GM23338 (cell line): ENCODE results near the gene CACNA1C. TPM values are rescaled to one million over a fixed set of nuclear protein-coding genes. Genes with fewer than 3 reads are reported as not detected.

ENCODE experiments used
- ATAC-seq: fragments of 200-7000 bp; cut with Tn5 transposase; 3 replicates; pipeline ENCODE4 v1.9.1; 2020
- DNase-seq: peaks from one replicate; pipeline ENCODE4 v3.0.0-alpha.2; 2015; ENCODE audit warnings: low spot score
- H2AFZ ChIP-seq: fragments of 200-600 bp; sonication (generic); 2 replicates; pipeline ENCODE4 v1.8.0; 2016; ENCODE audit warnings: antibody characterized with exemption, mild to moderate bottlenecking, moderate library complexity
- H3F3A ChIP-seq: fragments of 200-600 bp; sonication (generic); replicated peaks from 2 replicates; pipeline ENCODE4 v1.8.0; 2017; ENCODE audit warnings: antibody characterized with exemption, mixed run types, low read depth
- H3K27ac ChIP-seq: fragments of 200-600 bp; sonication (generic); 2 replicates; pipeline ENCODE4 v1.6.1; 2016; ENCODE audit warnings: low read depth
- H3K27me3 ChIP-seq: fragments of 200-600 bp; sonication (generic); 2 replicates; pipeline ENCODE4 v1.8.0; 2016; ENCODE audit warnings: mild to moderate bottlenecking, mixed run types, moderate library complexity; ENCODE audit not compliant: insufficient read depth
- H3K36me3 ChIP-seq: fragments of 200-600 bp; sonication (generic); 2 replicates; pipeline ENCODE4 v1.8.0; 2016; ENCODE audit warnings: mild to moderate bottlenecking; ENCODE audit not compliant: insufficient read depth
- H3K4me1 ChIP-seq: fragments of 200-600 bp; sonication (generic); 2 replicates; pipeline ENCODE4 v1.8.0; 2016; ENCODE audit warnings: mild to moderate bottlenecking, moderate library complexity; ENCODE audit not compliant: insufficient read depth
- H3K4me2 ChIP-seq: fragments of 200-600 bp; sonication (generic); 2 replicates; pipeline ENCODE4 v1.7.1; 2017; ENCODE audit warnings: mixed run types
- H3K4me3 ChIP-seq: fragments of 200-600 bp; sonication (generic); 2 replicates; pipeline ENCODE4 v1.6.1; 2016; ENCODE audit warnings: mixed run types
- H3K79me2 ChIP-seq: fragments of 200-600 bp; sonication (generic); replicated peaks from 2 replicates; pipeline ENCODE4 v1.8.0; 2017; ENCODE audit warnings: mild to moderate bottlenecking; ENCODE audit not compliant: insufficient read depth
- H3K9me2 ChIP-seq: fragments of 200-600 bp; sonication (generic); 2 replicates; pipeline ENCODE4 v1.8.0; 2017; ENCODE audit not compliant: insufficient read depth
- H4K20me1 ChIP-seq: fragments of 200-600 bp; sonication (generic); replicated peaks from 2 replicates; pipeline ENCODE4 v1.8.0; 2017; ENCODE audit warnings: mild to moderate bottlenecking; ENCODE audit not compliant: insufficient read depth
- H3K27ac Mint-ChIP-seq: 2 replicates; pipeline ENCODE4 v1.8.0; 2020; ENCODE audit warnings: inconsistent platforms, mild to moderate bottlenecking, moderate library complexity, mixed read lengths
- H3K27me3 Mint-ChIP-seq: 3 replicates; pipeline ENCODE4 v1.8.0; 2022; ENCODE audit warnings: low read depth, mild to moderate bottlenecking, moderate library complexity, mixed read lengths, inconsistent platforms; ENCODE audit not compliant: insufficient read depth, poor library complexity
- H3K36me3 Mint-ChIP-seq: 3 replicates; pipeline ENCODE4 v1.8.0; 2021; ENCODE audit warnings: low read depth, mild to moderate bottlenecking, inconsistent platforms, moderate library complexity, mixed read lengths
- H3K4me1 Mint-ChIP-seq: 3 replicates; pipeline ENCODE4 v1.8.0; 2020; ENCODE audit warnings: mild to moderate bottlenecking, inconsistent platforms, mixed read lengths
- H3K4me3 Mint-ChIP-seq: 3 replicates; pipeline ENCODE4 v1.8.0; 2021; ENCODE audit warnings: moderate library complexity, mild to moderate bottlenecking, inconsistent platforms, mixed read lengths
- H3K9me3 Mint-ChIP-seq: 3 replicates; pipeline ENCODE4 v1.8.0; 2020; ENCODE audit warnings: moderate library complexity, mild to moderate bottlenecking, inconsistent platforms, mixed read lengths
- CREB1 ChIP-seq: fragments of 250-450 bp; sonication (Bioruptor Pico); IDR thresholded peaks from 2 replicates; pipeline ENCODE4 v1.5.0; 2020; ENCODE audit warnings: low read depth, mild to moderate bottlenecking, moderate library complexity
- EZH2 ChIP-seq: fragments of 200-600 bp; sonication (generic); IDR thresholded peaks from one replicate; pipeline ENCODE4 v1.8.0; 2017; ENCODE audit warnings: antibody characterized with exemption, mild to moderate bottlenecking, low read depth; ENCODE audit not compliant: unreplicated experiment
- EZH2phosphoT487 ChIP-seq: fragments of 200-600 bp; sonication (generic); IDR thresholded peaks from one replicate; pipeline ENCODE4 v1.8.1; 2018; ENCODE audit warnings: antibody characterized with exemption; ENCODE audit not compliant: unreplicated experiment
- JUNB ChIP-seq: IDR thresholded peaks from one replicate; pipeline ENCODE4 v1.6.1; 2016; ENCODE audit warnings: antibody characterized with exemption; ENCODE audit not compliant: unreplicated experiment
- NANOG ChIP-seq: IDR thresholded peaks from 2 replicates; pipeline ENCODE4 v1.6.1; 2016; ENCODE audit warnings: antibody characterized with exemption, borderline replicate concordance
- POLR2AphosphoS5 ChIP-seq: IDR thresholded peaks from 2 replicates; pipeline ENCODE4 v1.6.1; 2016; ENCODE audit warnings: antibody characterized with exemption, low read depth
- STAT1 ChIP-seq: IDR thresholded peaks from one replicate; pipeline ENCODE4 v1.6.1; 2016; ENCODE audit warnings: antibody characterized with exemption; ENCODE audit not compliant: unreplicated experiment
- ZNF114 ChIP-seq: fragments of 250-450 bp; sonication (Bioruptor Pico); IDR thresholded peaks from 2 replicates; pipeline ENCODE4 v1.5.0; 2020; ENCODE audit warnings: mild to moderate bottlenecking, moderate library complexity
- ZNF331 ChIP-seq: fragments of 250-450 bp; sonication (Bioruptor Pico); IDR thresholded peaks from 2 replicates; pipeline ENCODE4 v1.5.0; 2020; ENCODE audit warnings: low read depth, mild to moderate bottlenecking, moderate library complexity
- polyA plus RNA-seq: library from polyadenylated mRNA; unstranded; fragments of >200 nt; fragmentation: Nextera tagmentation; extraction: Ambion mirVana; gene quantifications from 2 replicates; pipeline ENCODE4 v1.2.1, GENCODE V29; 2016
- total RNA-seq: library from RNA; depleted of rRNA; stranded (reverse); fragments of >200 nt; shearing (Covaris generic); gene quantifications from 2 replicates; pipeline ENCODE4 v1.2.3, GENCODE V29; 2014
- TF ChIP-seq, protein P1 (sequence below), 2 experiments: fragments of 200-600 bp in 1 of 2; sonication (generic) in 1 of 2; conservative IDR thresholded peaks; 2 replicates each; pipeline versions ENCODE4 v1.5.1 to v1.6.1; 2016 to 2017; ENCODE audit warnings: antibody characterized with exemption in 2 of 2, low read depth in 2 of 2, mild to moderate bottlenecking in 2 of 2, moderate library complexity in 1 of 2
- TF ChIP-seq, protein P2 (sequence below): IDR thresholded peaks from 2 replicates; pipeline ENCODE4 v1.6.1; 2016; ENCODE audit warnings: antibody characterized with exemption
- TF ChIP-seq, protein P3 (sequence below): fragments of 250-450 bp; sonication (Bioruptor Pico); IDR thresholded peaks from 2 replicates; pipeline ENCODE4 v1.5.0; 2020; ENCODE audit warnings: mild to moderate bottlenecking, moderate library complexity
- TF ChIP-seq, protein P4 (sequence below): IDR thresholded peaks from one replicate; pipeline ENCODE4 v1.6.1; 2018; ENCODE audit warnings: antibody characterized with exemption; ENCODE audit not compliant: unreplicated experiment

CACNA1C gene
- total and polyA plus RNA-seq, 2 experiments from 2014 or later: 0.78 to 2.1 TPM

DNA sequence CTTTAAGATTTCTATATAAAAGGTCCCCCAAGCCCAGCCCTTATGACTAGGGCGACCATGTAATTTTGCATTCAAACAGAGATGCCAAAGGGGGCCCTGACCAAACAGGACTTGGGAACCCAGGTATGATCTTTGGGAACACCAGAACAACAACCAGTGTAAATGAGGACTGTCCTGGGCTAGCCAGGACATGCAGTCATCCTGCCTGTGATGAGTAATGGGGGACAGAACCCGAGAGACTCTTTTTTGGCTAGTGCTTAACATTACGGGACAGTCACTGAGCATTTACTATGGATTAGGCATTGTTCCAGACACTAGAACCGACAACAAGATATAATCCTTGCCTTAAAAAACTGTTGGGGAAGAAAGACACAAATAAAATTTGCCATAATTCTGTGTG is 337.3 kb downstream of the CACNA1C start:
- Histone ChIP-seq H3K9me2 (0 out of 2 replicates have a peak, but pooled peaks cover 3% of the 10 kb centered on the region), H3F3A (no peaks in the 10 kb centered on the region), H3K4me3 (no peak overlapping the region), H3K4me1 (no peaks in the 10 kb centered on the region), H3K36me3 (no peaks in the 10 kb centered on the region), H3K79me2 (no peaks in the 10 kb centered on the region), H3K27me3 (no peaks in the 10 kb centered on the region), H3K27ac (no peak overlapping the region), H4K20me1 (no peaks in the 10 kb centered on the region), H3K4me2 (no peak overlapping the region), H2AFZ (no peak overlapping the region)
- no peak overlapping the region; the same call in 2 of the 3 replicates for H3K4me3 Mint-ChIP-seq
- ATAC-seq: no peak
- H3K27me3 Mint-ChIP-seq: peaks cover under 1% of the 10 kb centered on the region
- DNase-seq: no peak
- no peaks in the 10 kb centered on the region; the same call in 2 of the 3 replicates for H3K36me3 Mint-ChIP-seq
- H3K9me3 Mint-ChIP-seq: no peaks in the 10 kb centered on the region
- no peaks in the 10 kb centered on the region for H3K4me1 Mint-ChIP-seq
- no peak for TF ChIP-seq ZNF331 (CRISPR knock-in tag)
- TF ChIP-seq, protein P1, sequence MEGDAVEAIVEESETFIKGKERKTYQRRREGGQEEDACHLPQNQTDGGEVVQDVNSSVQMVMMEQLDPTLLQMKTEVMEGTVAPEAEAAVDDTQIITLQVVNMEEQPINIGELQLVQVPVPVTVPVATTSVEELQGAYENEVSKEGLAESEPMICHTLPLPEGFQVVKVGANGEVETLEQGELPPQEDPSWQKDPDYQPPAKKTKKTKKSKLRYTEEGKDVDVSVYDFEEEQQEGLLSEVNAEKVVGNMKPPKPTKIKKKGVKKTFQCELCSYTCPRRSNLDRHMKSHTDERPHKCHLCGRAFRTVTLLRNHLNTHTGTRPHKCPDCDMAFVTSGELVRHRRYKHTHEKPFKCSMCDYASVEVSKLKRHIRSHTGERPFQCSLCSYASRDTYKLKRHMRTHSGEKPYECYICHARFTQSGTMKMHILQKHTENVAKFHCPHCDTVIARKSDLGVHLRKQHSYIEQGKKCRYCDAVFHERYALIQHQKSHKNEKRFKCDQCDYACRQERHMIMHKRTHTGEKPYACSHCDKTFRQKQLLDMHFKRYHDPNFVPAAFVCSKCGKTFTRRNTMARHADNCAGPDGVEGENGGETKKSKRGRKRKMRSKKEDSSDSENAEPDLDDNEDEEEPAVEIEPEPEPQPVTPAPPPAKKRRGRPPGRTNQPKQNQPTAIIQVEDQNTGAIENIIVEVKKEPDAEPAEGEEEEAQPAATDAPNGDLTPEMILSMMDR (conservative IDR thresholded peaks at IDR 0.05; ENCODE audit: low read depth in 2 of 2): no peak
- TF ChIP-seq CREB1 (CRISPR knock-in tag): no peak
- TF ChIP-seq, protein P2, sequence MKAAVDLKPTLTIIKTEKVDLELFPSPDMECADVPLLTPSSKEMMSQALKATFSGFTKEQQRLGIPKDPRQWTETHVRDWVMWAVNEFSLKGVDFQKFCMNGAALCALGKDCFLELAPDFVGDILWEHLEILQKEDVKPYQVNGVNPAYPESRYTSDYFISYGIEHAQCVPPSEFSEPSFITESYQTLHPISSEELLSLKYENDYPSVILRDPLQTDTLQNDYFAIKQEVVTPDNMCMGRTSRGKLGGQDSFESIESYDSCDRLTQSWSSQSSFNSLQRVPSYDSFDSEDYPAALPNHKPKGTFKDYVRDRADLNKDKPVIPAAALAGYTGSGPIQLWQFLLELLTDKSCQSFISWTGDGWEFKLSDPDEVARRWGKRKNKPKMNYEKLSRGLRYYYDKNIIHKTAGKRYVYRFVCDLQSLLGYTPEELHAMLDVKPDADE: no peak
- no peak for TF ChIP-seq NANOG
- TF ChIP-seq, protein P3, sequence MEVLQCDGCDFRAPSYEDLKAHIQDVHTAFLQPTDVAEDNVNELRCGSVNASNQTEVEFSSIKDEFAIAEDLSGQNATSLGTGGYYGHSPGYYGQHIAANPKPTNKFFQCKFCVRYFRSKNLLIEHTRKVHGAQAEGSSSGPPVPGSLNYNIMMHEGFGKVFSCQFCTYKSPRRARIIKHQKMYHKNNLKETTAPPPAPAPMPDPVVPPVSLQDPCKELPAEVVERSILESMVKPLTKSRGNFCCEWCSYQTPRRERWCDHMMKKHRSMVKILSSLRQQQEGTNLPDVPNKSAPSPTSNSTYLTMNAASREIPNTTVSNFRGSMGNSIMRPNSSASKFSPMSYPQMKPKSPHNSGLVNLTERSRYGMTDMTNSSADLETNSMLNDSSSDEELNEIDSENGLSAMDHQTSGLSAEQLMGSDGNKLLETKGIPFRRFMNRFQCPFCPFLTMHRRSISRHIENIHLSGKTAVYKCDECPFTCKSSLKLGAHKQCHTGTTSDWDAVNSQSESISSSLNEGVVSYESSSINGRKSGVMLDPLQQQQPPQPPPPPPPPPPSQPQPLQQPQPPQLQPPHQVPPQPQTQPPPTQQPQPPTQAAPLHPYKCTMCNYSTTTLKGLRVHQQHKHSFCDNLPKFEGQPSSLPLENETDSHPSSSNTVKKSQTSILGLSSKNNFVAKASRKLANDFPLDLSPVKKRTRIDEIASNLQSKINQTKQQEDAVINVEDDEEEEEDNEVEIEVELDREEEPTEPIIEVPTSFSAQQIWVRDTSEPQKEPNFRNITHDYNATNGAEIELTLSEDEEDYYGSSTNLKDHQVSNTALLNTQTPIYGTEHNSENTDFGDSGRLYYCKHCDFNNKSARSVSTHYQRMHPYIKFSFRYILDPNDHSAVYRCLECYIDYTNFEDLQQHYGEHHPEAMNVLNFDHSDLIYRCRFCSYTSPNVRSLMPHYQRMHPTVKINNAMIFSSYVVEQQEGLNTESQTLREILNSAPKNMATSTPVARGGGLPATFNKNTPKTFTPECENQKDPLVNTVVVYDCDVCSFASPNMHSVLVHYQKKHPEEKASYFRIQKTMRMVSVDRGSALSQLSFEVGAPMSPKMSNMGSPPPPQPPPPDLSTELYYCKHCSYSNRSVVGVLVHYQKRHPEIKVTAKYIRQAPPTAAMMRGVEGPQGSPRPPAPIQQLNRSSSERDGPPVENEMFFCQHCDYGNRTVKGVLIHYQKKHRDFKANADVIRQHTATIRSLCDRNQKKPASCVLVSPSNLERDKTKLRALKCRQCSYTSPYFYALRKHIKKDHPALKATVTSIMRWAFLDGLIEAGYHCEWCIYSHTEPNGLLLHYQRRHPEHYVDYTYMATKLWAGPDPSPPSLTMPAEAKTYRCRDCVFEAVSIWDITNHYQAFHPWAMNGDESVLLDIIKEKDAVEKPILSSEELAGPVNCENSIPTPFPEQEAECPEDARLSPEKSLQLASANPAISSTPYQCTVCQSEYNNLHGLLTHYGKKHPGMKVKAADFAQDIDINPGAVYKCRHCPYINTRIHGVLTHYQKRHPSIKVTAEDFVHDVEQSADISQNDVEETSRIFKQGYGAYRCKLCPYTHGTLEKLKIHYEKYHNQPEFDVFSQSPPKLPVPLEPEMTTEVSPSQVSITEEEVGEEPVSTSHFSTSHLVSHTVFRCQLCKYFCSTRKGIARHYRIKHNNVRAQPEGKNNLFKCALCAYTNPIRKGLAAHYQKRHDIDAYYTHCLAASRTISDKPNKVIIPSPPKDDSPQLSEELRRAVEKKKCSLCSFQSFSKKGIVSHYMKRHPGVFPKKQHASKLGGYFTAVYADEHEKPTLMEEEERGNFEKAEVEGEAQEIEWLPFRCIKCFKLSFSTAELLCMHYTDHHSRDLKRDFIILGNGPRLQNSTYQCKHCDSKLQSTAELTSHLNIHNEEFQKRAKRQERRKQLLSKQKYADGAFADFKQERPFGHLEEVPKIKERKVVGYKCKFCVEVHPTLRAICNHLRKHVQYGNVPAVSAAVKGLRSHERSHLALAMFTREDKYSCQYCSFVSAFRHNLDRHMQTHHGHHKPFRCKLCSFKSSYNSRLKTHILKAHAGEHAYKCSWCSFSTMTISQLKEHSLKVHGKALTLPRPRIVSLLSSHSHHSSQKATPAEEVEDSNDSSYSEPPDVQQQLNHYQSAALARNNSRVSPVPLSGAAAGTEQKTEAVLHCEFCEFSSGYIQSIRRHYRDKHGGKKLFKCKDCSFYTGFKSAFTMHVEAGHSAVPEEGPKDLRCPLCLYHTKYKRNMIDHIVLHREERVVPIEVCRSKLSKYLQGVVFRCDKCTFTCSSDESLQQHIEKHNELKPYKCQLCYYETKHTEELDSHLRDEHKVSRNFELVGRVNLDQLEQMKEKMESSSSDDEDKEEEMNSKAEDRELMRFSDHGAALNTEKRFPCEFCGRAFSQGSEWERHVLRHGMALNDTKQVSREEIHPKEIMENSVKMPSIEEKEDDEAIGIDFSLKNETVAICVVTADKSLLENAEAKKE (CRISPR knock-in tag): no peak
- TF ChIP-seq EZH2phosphoT487: no peak
- TF ChIP-seq STAT1: no peak
- no peak for TF ChIP-seq ZNF114 (CRISPR knock-in tag)
- TF ChIP-seq EZH2: no peak
- no peak for TF ChIP-seq JUNB
- no peak for TF ChIP-seq POLR2AphosphoS5
- TF ChIP-seq, protein P4, sequence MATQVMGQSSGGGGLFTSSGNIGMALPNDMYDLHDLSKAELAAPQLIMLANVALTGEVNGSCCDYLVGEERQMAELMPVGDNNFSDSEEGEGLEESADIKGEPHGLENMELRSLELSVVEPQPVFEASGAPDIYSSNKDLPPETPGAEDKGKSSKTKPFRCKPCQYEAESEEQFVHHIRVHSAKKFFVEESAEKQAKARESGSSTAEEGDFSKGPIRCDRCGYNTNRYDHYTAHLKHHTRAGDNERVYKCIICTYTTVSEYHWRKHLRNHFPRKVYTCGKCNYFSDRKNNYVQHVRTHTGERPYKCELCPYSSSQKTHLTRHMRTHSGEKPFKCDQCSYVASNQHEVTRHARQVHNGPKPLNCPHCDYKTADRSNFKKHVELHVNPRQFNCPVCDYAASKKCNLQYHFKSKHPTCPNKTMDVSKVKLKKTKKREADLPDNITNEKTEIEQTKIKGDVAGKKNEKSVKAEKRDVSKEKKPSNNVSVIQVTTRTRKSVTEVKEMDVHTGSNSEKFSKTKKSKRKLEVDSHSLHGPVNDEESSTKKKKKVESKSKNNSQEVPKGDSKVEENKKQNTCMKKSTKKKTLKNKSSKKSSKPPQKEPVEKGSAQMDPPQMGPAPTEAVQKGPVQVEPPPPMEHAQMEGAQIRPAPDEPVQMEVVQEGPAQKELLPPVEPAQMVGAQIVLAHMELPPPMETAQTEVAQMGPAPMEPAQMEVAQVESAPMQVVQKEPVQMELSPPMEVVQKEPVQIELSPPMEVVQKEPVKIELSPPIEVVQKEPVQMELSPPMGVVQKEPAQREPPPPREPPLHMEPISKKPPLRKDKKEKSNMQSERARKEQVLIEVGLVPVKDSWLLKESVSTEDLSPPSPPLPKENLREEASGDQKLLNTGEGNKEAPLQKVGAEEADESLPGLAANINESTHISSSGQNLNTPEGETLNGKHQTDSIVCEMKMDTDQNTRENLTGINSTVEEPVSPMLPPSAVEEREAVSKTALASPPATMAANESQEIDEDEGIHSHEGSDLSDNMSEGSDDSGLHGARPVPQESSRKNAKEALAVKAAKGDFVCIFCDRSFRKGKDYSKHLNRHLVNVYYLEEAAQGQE: no peak
- H3K27ac Mint-ChIP-seq: no peak overlapping the region
